ENCODE measurements around the gene DUSP16.
"Not testable (repeated sequence)": the region's sequence is repeated elsewhere in the genome, so short reads cannot be mapped to it uniquely, and the experiment has no call there.

The DUSP16 gene

DNA sequence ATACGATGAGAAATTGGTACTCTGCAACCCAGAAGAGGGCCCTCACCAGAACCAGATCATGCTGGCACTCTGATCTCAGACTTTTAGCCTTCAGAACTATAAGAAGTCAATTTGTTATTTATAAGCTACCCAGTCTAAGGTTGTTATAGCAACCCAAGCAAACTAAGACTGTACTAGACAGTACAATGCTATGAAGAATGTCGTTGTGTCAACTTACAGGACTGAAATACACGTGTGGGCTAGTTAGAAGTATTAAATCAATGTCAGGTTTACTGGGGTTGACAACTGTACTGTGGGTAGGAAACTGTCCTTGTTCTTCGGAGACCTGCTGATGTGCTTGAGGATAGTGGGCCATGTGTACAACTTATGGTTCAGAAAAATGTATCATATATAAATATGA, 19.7 kb downstream of the DUSP16 start:
- DNase-seq = no peak

DNA sequence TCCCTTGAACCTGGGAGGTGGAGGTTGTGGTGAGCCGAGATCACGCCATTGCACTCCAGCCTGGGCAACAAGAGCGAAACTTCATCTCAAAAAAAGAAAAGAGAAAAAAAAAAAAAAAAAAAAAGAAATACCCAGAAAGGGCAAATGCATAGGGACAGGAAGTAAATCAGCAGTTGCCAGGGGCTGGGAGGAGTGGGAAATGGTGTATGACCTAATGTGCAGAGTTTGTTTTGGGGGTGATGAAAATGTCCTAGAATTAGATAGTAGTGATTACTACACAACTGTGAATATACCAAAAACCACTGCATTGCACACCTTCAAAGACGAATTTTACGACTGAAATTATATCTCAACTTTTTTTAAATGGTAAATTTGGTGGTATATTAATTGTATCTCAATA, 20.4 kb downstream of the DUSP16 start:
- DNase-seq = no peak

DNA sequence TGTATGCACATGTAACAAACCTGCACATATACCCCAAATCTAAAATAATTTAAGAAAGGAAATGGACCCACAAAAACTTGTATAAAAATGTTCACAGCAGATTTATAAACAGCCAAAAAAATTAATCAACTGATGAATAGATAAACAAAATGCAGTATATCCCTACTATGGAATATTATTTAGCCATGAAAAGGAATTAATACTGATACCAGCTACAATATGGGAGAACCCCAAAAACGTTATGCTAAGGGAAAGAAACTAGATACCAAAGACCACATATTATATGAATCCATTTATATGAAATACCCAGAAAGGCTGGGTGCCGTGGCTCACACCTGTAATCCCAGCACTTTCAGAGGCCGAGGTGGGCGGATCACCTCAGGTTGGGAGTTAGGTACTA, 20.9 kb downstream of the DUSP16 start:
- no peak for DNase-seq

DNA sequence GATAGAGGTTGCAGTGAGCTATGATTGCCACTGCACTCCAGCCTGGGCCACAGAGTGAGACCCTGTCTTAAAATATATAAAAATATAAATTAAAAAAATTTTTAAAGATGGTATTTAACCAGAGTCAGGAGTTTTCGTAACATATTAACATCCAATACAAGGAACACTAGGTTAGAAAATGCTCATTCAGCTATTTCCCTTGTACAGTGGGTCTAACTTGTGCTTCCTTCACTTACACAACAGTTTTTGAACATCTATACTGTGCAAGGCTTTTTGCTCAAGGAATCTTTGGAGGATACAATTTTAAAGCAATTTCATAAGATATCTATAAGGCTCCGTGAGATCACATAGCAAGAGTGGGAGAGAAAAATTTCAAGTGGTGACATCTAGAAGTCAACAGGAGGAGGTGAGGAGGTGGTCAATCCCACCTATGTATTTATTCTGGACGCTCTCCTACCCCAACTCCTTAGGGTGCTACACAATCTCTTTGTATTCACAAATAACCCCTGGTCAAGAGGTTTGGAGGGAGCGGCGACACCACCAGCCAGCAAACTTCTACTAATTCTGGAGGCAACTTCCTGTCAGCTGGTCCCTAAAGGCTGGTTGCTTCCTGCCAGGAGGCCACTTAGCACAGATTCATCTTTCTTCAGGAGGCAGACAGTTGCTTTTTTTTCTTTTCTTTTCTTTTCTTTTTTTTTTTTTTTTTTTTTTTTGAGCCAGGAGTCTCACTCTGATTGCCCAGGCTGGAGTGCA, 22.2 kb downstream of the DUSP16 start:
- no peak for DNase-seq

DNA sequence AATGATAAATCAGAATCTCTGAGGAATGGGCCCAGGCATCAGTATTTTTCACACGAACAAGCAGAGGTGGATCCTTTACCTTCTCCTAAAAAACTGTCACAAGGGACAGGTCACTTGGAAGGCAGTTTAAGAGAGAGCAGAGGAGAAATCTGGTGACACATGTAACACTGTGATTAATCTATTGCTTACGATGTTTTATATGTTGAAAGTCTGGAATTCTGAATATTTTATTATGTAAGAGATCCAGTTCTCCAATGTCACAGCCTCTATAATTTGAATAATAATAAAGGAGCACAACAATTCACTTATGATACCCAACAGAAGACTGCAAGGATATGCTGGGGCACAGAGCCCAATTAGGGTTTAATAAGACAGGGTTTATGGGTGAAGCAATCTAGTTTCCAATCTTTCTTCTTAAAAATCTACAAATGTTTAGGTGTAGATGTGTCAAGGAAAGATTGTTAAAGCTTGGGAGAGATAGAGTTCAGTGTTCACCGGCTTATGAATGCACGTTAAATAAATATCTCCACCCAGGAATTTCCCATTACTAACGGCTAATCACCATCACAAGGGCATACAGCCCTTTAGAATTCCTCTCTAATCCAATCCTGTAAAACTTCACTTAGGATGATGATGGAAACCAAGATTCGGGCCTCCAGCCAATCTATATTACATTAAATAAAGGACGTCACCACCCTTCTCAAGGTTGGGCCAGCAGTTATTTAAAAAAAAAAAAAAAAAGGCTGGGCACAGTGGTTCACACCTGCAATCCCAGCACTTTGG, 23.4 kb downstream of the DUSP16 start:
- no peak for DNase-seq

DNA sequence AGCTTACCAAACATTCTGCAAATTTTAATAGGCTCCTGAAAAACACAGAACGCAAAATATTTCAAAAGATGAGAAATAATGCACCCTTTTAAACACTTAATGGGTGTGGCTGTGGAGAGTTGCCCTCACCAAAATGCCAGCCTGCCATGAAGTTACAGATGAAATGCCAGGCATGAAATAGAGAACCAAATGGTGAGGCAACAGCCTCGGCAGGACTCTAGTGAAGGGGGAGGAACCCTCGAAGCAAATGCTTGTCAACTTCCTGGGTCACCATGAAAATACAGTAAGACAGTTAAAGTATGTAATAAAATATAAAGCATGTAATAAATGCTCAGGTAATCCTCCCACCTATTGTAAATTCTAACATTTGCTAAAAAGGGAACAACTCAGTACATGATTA, 24.1 kb downstream of the DUSP16 start:
- no peak for DNase-seq

DNA sequence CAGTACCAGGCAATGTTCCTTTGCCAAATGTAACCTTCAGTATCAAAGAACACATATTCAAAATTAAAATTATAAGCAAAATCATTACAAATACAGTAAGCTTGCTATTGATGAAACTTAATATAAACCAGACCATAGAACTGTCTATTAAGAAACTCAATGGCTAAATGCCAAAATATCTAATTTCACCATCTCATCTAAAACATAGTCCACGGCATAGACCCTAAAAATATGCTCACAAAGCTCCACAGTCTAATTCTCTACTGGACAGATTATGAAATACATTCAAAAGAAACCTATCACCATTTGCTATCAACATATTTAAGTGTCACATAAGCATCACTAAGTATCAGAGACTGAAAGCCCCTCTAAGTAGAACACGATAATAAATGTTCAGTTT, 25.2 kb downstream of the DUSP16 start:
- DNase-seq = no peak

DNA sequence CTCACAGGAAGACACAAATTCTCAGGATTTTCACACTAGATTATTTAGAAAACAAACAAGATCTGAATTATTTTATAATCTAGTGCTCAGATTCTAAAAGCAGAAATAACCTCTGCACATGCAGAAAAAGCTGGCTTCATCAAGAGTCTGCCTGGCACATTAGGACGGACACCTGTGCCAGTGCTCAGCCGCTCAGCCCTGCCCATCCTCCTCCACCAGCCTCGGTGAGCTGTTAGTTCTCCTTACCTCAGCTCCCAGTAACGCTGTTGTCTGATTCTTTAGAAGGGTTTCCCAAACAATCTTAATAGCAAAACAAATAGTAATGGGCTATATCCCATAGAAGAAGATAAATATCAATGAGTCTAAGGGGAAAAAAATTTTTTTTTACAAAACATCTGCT, 27.7 kb downstream of the DUSP16 start:
- DNase-seq = no peak

DNA sequence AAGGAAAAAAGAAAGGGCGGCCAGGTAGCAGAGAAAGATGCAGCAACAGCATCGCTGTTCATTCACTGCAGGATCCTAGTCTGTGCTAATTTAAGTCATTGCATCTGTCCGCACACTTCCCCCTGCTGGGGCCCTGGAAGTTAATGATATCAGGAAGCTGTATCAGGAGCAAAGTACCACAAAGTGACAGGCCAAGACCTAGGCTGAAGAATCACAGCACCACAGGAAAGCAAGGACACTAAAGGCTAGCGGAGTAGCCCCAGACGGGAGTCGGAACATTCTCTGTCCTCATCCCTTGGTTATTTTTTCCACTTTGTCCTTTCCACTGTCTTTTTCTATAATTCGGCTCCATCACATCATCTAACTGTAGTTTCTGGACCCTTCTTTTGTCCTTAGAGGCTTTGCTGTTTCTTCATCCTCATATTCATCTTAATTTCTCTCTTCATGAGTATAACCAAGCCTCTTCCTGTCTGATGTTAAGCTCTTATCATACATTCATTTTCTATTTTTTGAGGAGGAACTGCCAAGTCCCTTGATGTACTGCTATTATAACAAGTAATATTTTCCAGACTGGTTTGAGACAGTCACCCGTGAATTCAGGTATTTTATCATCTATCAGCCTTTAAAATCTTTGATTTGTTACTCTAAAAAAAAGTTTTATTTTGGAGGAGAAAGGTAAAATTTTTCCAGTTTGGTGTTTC, 28.3 kb downstream of the DUSP16 start:
- no peak for DNase-seq

DNA sequence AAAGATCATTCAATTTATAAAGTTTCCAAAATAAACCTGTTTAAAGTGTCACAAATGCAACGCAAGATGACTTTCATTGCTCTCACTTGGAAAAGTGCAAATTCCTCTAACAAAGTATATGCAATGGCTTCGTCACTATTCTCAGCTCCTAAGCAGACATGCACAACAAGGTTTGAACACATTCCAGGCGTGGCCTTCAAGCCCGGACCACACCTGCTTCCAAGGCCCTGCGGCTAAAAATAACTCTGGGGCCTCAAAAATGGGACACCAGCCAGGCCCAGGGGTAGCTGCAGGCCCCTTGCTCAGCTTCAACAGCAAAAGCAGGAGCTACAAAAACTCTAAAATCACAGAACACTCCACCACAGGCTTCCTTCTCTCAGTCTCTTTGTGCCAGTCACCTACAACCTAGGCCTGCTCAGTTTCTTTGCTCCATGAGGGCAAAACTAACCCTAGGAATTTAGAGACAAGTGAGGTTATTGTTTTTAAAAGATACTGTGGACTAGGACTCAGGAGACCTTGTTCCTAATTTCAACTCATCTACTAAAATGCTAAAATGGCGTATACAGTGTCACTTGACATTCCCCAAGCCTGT, 29.3 kb downstream of the DUSP16 start:
- DNase-seq = no peak

DNA sequence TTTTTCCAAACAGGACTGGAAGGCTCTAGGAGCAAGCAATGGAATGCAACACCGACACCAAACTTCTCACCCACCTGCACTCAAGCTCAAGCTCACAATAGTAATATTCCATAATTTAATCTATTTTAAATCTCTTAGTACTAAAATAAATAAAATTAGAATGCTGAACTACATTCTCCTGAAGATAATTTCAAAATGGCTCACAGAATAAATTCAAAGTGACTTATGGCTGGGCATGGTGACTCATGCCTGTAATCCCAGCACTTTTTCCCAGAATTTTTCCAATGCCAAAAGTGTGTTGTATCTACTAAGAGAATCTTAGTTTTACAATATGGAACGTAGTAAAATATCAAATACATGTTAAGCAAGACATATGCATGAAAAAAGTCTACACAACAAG, 31.5 kb downstream of the DUSP16 start:
- DNase-seq = no peak

DNA sequence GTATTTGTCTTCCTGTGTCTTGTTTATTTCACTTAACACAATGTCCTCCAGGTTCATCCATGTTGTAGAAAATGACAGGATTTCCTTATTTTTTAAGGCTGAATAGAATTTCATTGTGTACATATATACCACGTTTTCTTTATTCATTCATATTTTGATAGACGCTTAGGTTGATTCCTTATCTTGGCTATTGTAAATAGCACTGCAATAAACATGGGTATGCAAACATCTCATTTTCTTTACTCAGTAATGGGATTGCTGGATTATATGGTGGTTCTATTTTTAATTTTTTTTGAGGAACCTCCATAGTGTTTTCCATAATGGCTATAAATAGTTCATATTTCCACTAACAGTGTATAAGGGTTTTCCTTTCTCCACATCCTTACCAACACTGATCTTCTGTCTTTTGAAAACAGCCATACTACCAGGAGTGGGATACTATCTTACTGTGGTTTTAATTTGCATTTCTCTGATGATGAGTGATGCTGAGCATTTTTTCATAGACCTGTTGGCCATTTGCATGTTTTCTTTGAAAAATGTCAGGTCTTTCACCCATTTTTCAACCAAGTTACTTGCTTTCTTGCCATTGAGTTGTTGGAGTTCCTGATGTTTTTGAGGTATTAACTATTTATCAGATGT, 32.8 kb downstream of the DUSP16 start:
- DNase-seq = no peak

DNA sequence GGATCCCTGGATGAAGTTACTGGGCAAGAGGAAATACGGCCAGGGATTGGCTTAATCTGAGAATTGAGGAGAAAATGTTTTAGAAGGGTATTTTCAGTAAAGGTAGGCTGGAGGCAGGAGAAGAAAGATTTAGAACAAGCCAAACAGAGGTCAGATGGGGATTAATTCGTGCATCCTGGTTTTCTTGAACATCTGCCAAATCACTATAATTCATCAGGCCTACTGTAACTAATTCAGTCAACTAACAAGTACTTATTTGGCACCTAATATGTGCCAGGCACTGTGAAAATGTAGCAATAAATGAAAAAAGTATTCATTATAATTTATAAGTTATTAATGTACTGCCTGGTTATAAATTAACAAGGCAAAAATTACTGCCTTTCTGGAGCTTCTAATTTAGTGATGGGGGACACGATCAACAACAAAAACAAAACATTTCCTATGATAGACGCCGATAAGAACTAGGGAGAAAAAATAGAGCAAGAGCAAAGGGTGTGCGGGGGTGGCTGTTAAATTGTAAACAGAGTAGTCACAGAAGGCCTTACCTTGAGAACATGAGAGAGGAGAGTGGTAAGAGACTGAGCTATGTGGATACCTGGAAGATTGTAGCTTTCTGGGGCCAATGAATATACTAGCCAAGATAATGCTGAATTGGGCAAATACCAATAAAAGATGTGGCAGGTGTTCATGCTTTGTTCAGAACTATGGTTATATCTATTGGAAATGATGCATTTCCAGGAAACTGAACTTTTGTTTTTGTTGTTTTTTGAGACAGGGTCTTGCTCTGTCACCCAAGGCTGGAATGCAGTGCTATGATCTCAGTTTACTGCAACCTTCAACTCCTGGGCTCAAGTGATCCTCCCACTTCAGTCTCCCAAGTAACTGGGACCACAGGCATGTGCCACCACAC, 34.0 kb downstream of the DUSP16 start:
- DNase-seq = no peak

DNA sequence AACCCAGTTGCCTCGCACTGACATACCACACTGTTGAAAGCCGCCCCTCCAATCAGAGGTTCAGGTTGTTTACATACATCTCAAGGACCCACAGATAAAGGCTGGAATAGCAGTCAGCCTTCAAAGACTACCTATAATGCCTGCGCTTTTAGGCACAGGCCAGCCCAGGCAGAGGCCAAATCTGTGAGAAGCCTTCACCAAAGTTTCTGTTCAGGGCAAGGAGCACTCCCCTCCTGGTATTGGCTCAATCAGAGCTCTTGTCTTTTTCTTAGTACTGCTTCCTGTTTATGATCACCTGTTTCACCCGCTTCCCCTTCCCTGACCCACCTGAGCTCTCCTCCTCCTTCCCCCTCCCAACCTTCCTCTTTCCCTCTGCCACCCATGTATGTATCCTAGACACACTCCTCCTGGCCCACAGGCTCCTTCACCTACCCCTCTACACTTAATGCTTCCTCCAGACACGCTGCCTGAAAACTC, 34.8 kb downstream of the DUSP16 start:
- no peak for DNase-seq

DNA sequence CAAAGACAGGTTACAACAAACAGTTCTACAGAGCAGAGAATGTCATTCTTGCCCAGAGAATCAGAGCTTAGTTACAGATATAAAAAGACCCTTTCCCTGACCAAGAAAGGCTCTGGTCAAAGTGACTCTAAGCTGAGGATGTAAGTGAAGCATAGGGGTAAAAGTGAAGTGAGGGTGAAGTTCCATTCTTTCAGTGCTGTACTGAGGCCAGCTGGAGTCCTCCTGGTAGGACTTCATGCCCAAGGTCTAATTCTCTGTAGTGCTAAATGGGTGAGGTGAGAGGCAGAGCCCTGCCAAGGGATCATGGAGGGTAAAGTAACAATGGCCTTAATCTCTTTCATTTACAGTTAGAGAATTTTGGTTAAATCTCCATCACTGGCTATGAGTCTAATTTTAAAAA, 38.5 kb downstream of the DUSP16 start:
- no peak for DNase-seq

DNA sequence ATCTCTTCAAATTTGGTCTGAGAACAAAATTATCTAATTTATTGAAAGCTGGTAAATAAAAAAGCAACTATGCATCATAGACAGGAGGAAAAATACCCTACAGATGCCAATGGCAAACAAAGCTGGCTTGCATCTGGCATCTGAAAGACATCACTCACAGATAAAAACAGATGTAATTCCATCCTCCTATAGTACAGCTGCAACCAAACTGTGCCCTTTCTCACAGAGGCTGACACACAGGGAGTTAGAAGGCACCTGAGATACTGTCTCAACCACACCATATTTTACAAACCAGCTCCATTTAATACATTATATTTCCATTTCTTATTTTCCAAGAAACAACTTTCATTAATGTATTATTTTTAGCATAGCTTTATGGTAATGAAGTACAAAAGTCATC, 39.4 kb downstream of the DUSP16 start:
- no peak for DNase-seq

DNA sequence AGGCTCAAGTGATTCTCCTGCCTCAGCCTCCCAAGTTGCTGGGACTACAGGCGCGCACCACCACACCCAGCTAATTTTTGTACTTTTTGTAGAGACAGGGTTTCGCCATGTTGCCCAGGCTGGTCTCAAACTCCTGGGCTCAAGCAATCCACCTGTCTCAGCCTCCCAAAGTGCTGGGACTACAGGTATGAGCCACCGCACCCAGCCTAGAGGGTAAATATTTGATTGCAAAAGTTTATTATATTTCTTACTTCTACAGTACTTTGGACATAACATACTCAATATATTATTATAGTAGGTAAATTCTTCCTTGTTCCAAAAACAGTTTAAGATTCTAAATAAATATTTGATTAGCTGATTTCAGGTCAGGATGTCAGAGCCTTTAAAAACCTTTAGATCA, 40.0 kb downstream of the DUSP16 start:
- DNase-seq = not testable (repeated sequence)

DNA sequence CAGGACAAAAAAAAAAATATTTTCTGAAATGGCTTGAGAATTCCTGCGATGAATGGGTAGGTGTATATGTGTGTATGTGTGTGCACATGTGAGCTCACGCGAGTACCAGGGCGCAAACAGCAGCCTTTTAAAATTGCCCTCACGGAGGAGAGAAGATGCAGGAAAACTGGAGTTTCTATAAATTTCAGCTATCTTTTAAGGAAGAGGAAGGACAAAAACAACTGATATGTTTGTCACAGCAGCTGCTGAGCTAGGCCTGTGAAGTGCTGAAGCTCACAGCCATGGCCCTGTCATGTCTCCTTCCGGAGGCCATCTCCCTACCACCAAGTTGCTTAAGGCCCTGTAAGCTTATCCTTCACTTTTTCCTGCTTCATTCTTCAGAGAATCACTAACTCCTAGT, 40.8 kb downstream of the DUSP16 start:
- no peak for DNase-seq

DNA sequence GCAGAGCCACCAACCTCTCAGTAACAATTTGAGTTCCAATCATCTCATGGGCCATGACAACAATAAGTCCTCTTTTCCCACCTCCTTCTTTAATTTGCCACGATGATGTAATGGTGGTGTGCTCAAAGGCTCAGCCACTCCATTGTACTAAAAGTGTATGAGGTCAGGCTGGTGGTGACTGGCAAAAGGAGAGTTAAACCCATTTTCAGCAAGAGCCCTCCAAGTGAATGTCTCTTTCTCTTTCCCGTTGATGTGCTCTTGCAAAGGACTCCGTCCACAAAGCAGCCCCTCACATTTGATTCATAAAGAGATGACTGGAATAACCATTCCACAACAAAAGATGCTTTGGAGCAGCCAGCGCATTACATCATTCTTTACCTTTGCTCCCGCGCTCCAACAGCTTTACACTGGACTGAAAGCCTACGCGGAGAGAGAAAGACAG, 41.6 kb downstream of the DUSP16 start:
- DNase-seq = no peak

DNA sequence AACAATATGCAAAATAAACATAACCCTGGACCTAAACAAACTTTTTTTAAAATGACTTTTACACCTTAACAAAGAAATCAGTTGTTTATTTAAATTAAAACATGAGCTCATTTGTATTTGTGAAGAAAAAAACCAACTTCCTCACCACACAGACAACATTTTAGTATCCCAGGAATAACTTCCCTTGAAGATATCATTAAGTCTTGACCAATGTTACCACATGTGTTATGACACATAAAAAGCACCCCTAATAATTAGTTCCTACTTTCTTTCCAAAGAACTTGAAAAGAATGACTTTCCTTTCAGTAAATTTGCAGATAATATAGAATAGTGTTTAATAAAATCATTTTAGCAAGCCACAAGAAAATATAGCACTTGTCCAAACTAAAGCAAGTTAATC, 42.4 kb downstream of the DUSP16 start:
- no peak for DNase-seq

DNA sequence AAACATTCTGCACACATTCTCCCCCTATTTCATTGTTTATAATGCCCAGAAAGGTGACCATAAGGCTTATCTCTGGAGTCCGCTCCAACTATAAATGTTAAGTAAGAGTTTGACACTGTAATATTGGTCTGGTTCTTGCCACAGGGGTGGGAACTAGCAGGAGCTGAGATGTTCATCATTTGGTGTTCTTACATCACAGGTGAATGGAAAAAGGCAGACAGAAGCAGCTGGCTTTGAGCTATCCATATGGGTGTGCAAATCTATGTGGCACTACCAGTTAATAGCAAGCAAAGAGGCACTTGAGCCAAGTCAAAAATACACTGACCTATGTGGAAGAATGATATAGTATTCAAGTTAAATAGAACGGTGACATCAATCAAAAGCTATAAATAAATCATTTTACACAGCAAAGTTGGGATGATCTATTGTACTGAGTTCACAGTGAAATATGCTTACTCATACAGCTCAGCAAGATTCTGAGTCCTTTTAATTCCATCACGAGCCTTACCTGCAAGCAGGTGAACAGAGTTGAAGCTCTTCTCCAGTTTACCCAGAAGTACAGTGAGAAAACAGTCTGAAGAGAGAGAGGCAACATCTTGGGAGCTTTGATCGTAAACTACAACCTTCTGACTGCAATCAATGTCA, 43.2 kb downstream of the DUSP16 start:
- DNase-seq = no peak
